ENCODE results near the gene DYRK1A. TPM values are rescaled to one million over a fixed set of nuclear protein-coding genes. Genes with fewer than 3 reads are reported as not detected.

DYRK1A gene
- total RNA-seq, 2 experiments from 2014 or later = 58.4 to 65.1 TPM

DNA sequence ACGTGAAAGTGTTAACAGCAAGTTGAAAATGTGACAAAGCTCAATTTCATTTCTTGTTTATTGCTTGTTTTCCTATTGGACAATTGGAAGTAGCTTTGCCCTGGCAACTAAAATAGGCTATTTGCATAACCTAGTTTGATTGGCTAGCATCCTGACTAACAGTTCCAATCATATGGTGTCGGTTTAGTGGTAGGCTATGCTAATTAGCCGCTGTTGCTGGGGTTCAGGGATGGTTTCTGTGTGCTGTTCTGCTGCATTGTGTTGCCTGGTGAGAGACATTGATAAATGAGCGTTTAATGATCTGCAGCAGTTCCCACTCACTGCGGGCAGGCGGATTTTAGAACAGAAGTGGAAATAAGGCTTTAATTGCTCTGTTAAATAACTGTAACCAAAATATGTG, 68.5 kb downstream of the DYRK1A start:
- ChIA-PET CTCF (ENCODE audit: unreplicated experiment) (no interaction called here), POLR2A (interaction anchor here (0.6 to 1.0 kb wide), 4 partner anchors 10 to 59 kb away, joined by 3 to 4 read pairs (median 4); no protein-coding TSS in a partner anchor)
- Histone ChIP-seq H2AFZ (ENCODE audit: low read length) (no peak overlapping the region), H3K36me3 (ENCODE audit: insufficient read depth, low read length) (peaks cover 36% of the 10 kb centered on the region), H4K20me1 (ENCODE audit: insufficient read depth, low read length) (peaks cover 32% of the 10 kb centered on the region), H3K27ac (ENCODE audit: low read depth, low read length, poor library complexity, severe bottlenecking) (no peak overlapping the region), H3K4me2 (ENCODE audit: low read length) (no peak overlapping the region), H3K4me1 (ENCODE audit: insufficient read depth, low read length, poor library complexity, severe bottlenecking) (no peaks in the 10 kb centered on the region), H3K4me3 (ENCODE audit: low read depth, low read length, poor library complexity, severe bottlenecking) (no peak overlapping the region), H3K79me2 (ENCODE audit: insufficient read depth, low read depth, low read length) (peaks cover 98% of the 10 kb centered on the region), H3K9me2 (ENCODE audit: insufficient read depth, low read length) (no peaks in the 10 kb centered on the region), H3K9me3 (ENCODE audit: low read length) (no peaks in the 10 kb centered on the region)
- intact Hi-C loops (cut with micrococcal nuclease; ENCODE audit: unreplicated experiment) = no loop called here
- DNase-seq (ENCODE audit: low spot score) = no peak
- BruUV-seq (replicated peaks) = no TSS peak
- TF ChIP-seq, protein P1, sequence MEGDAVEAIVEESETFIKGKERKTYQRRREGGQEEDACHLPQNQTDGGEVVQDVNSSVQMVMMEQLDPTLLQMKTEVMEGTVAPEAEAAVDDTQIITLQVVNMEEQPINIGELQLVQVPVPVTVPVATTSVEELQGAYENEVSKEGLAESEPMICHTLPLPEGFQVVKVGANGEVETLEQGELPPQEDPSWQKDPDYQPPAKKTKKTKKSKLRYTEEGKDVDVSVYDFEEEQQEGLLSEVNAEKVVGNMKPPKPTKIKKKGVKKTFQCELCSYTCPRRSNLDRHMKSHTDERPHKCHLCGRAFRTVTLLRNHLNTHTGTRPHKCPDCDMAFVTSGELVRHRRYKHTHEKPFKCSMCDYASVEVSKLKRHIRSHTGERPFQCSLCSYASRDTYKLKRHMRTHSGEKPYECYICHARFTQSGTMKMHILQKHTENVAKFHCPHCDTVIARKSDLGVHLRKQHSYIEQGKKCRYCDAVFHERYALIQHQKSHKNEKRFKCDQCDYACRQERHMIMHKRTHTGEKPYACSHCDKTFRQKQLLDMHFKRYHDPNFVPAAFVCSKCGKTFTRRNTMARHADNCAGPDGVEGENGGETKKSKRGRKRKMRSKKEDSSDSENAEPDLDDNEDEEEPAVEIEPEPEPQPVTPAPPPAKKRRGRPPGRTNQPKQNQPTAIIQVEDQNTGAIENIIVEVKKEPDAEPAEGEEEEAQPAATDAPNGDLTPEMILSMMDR (conservative IDR thresholded peaks at IDR 0.05; ENCODE audit: low read length) = no peak
- TF ChIP-seq EZH2phosphoT487 (IDR thresholded peaks at IDR 0.05; ENCODE audit: borderline replicate concordance, low read depth, low read length) = no peak

DNA sequence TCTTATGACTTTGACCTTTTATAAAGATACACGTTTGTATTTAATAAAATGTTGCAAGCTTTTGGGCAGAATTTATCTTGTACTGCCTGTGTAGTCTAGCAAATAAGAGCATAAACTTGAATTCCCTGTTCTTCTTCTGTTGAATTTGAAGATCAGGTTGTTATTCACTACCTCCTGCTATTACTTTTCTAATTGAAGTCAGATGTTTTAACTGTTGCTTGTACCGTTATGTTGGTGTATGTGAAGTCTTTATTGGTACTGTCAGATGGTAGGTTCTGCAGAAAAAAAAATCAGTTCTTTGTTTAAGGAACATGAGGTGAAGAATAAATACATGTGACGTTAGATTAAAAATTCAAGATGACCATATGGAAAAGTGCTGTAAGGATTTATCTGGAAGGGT, 69.1 kb downstream of the DYRK1A start:
- CTCF ChIA-PET (ENCODE audit: unreplicated experiment) = no interaction called here
- H2AFZ ChIP-seq (ENCODE audit: low read length) = no peak overlapping the region

DNA sequence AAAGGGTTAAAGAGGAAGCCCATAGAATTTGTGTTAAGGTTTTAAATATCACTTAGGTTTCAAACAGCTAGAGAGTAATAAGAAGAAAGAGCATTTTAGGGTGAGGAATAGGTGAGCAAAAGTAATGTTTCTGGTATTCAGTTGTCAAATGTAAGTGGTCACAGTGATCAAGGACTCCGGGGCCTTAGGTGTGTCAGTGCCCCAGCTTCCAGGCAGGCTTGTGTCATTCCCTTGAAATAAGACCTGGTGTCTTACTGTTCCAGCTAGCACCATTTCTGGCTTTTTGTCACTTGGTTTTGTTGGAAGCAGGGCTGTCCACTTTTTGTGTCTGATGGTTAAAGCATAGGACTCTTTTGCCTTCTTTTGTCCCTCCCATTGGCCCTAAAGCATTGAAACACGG, 69.6 kb downstream of the DYRK1A start:
- DNase-seq (ENCODE audit: low spot score) = no peak
- H3K79me2 ChIP-seq (ENCODE audit: insufficient read depth, low read depth, low read length) = peaks cover 98% of the 10 kb centered on the region
- H3K9me3 ChIP-seq (ENCODE audit: low read length) = no peaks in the 10 kb centered on the region
- POLR2A ChIA-PET = no interaction called here
- no peaks in the 10 kb centered on the region for H3K4me1 ChIP-seq (ENCODE audit: insufficient read depth, low read length, poor library complexity, severe bottlenecking)
- BruUV-seq (replicated peaks) = no TSS peak
- H3K4me2 ChIP-seq (ENCODE audit: low read length) = no peak overlapping the region
- CTCF ChIA-PET (ENCODE audit: unreplicated experiment) = no interaction called here
- TF ChIP-seq, protein P1 (conservative IDR thresholded peaks at IDR 0.05; ENCODE audit: low read length) = no peak
- TF ChIP-seq EZH2phosphoT487 (IDR thresholded peaks at IDR 0.05; ENCODE audit: borderline replicate concordance, low read depth, low read length) = no peak
- intact Hi-C loops (cut with micrococcal nuclease; ENCODE audit: unreplicated experiment) = no loop called here
- H3K9me2 ChIP-seq (ENCODE audit: insufficient read depth, low read length) = no peaks in the 10 kb centered on the region
- no peak overlapping the region for H2AFZ ChIP-seq (ENCODE audit: low read length)
- no peak overlapping the region for H3K4me3 ChIP-seq (ENCODE audit: low read depth, low read length, poor library complexity, severe bottlenecking)
- peaks cover 38% of the 10 kb centered on the region for H4K20me1 ChIP-seq (ENCODE audit: insufficient read depth, low read length)
- no peak overlapping the region for H3K27ac ChIP-seq (ENCODE audit: low read depth, low read length, poor library complexity, severe bottlenecking)
- peaks cover 25% of the 10 kb centered on the region for H3K36me3 ChIP-seq (ENCODE audit: insufficient read depth, low read length)

More for the DNA sequence above, 69.1 kb downstream of the DYRK1A start:
- no peak for DNase-seq (ENCODE audit: low spot score)
- no peak overlapping the region for H3K4me3 ChIP-seq (ENCODE audit: low read depth, low read length, poor library complexity, severe bottlenecking)
- POLR2A ChIA-PET = no interaction called here
- no peak overlapping the region for H3K4me2 ChIP-seq (ENCODE audit: low read length)
- peaks cover 98% of the 10 kb centered on the region for H3K79me2 ChIP-seq (ENCODE audit: insufficient read depth, low read depth, low read length)
- H3K9me2 ChIP-seq (ENCODE audit: insufficient read depth, low read length) = no peaks in the 10 kb centered on the region
- no peak overlapping the region for H3K27ac ChIP-seq (ENCODE audit: low read depth, low read length, poor library complexity, severe bottlenecking)
- peaks cover 33% of the 10 kb centered on the region for H4K20me1 ChIP-seq (ENCODE audit: insufficient read depth, low read length)
- H3K4me1 ChIP-seq (ENCODE audit: insufficient read depth, low read length, poor library complexity, severe bottlenecking) = no peaks in the 10 kb centered on the region
- TF ChIP-seq, protein P1 (conservative IDR thresholded peaks at IDR 0.05; ENCODE audit: low read length) = no peak
- no peak for TF ChIP-seq EZH2phosphoT487 (IDR thresholded peaks at IDR 0.05; ENCODE audit: borderline replicate concordance, low read depth, low read length)
- no TSS peak for BruUV-seq (replicated peaks)
- intact Hi-C loops (cut with micrococcal nuclease; ENCODE audit: unreplicated experiment) = no loop called here
- H3K9me3 ChIP-seq (ENCODE audit: low read length) = no peaks in the 10 kb centered on the region
- peaks cover 30% of the 10 kb centered on the region for H3K36me3 ChIP-seq (ENCODE audit: insufficient read depth, low read length)
